HepG2 (cell line): ENCODE results near the gene CLIP2. TPM values are rescaled to one million over a fixed set of nuclear protein-coding genes. Genes with fewer than 3 reads are reported as not detected.

Source experiments
- BRD4 ChIP-seq: sonication (generic); formaldehyde crosslinking; IDR thresholded peaks from 2 replicates; pipeline ENCODE4 v1.4.0; 2020; ENCODE audit warnings: missing genetic modification reagents
- CREB3 ChIP-seq: sonication (generic); formaldehyde crosslinking; IDR thresholded peaks from 2 replicates; pipeline ENCODE4 v1.5.0; 2020; ENCODE audit warnings: missing genetic modification reagents
- MAF1 ChIP-seq: sonication (generic); formaldehyde crosslinking; IDR thresholded peaks from 2 replicates; pipeline ENCODE4 v1.5.0; 2020; ENCODE audit warnings: missing genetic modification reagents, borderline replicate concordance
- NR2F1 ChIP-seq, 2 experiments: fragments of 450-650 bp in 1 of 2; formaldehyde crosslinking in 1 of 2; IDR thresholded peaks; 2 replicates each; pipeline versions ENCODE4 v1.5.0 to v1.6.1; 2016 to 2020; ENCODE audit warnings: mild to moderate bottlenecking in 1 of 2, missing compliant biosample characterization in 1 of 2, missing genetic modification reagents in 1 of 2, moderate library complexity in 1 of 2
- PRDM4 ChIP-seq: sonication (generic); formaldehyde crosslinking; IDR thresholded peaks from 2 replicates; pipeline ENCODE4 v1.9.0; 2021; ENCODE audit warnings: missing genetic modification reagents, borderline replicate concordance
- REST ChIP-seq, 2 experiments: IDR thresholded peaks; 2 replicates each; pipeline ENCODE4 v1.6.1; 2011 to 2012; ENCODE audit warnings: low read length in 2 of 2, borderline replicate concordance in 1 of 2, low read depth in 1 of 2, mild to moderate bottlenecking in 1 of 2, moderate library complexity in 1 of 2
- RNF2 ChIP-seq: fragments of 450-650 bp; conservative IDR thresholded peaks from 2 replicates; pipeline ENCODE4 v1.6.1; 2016; ENCODE audit warnings: low read depth
- SALL2 ChIP-seq: sonication (generic); formaldehyde crosslinking; IDR thresholded peaks from 2 replicates; pipeline ENCODE4 v1.8.1; 2023; ENCODE audit warnings: mild to moderate bottlenecking, missing genetic modification reagents, inconsistent platforms
- ZNF30 ChIP-seq: sonication (generic); formaldehyde crosslinking; IDR thresholded peaks from 2 replicates; pipeline ENCODE4 v1.5.0; 2020; ENCODE audit warnings: mild to moderate bottlenecking, missing genetic modification reagents
- ZNF691 ChIP-seq: sonication (generic); formaldehyde crosslinking; IDR thresholded peaks from 2 replicates; pipeline ENCODE4 v1.4.0; 2020; ENCODE audit warnings: missing genetic modification reagents, low read depth, mild to moderate bottlenecking, borderline replicate concordance
- ZNF839 ChIP-seq: sonication (generic); formaldehyde crosslinking; IDR thresholded peaks from 2 replicates; pipeline ENCODE4 v1.4.0; 2020; ENCODE audit warnings: missing genetic modification reagents, mild to moderate bottlenecking, borderline replicate concordance
- polyA plus RNA-seq, 8 experiments: library from polyadenylated mRNA; depleted of rRNA in 3 of 8; stranded (reverse) in 7 of 8; unstranded in 1 of 8; fragments of >200 nt; fragmentation: Illumina TruSeq in 4 of 8; extraction: Trizol in 4 of 8; gene quantifications; 2 replicates each; pipeline versions ENCODE4 v1.2.1 to v1.2.3, GENCODE V29; 2011 to 2016; ENCODE audit warnings: low read depth in 4 of 8, missing spikeins in 1 of 8, mixed read lengths in 1 of 8; ENCODE audit not compliant: insufficient read depth in 1 of 8
- total RNA-seq, 5 experiments: library from RNA; depleted of rRNA; stranded (reverse); fragments of >200 nt; fragmentation: Illumina TruSeq; extraction: Trizol; gene quantifications; 2 replicates each; pipeline ENCODE4 v1.2.3, GENCODE V29; 2016; ENCODE audit warnings: low read depth in 1 of 5
- TF ChIP-seq, protein P1 (sequence below): sonication (generic); formaldehyde crosslinking; IDR thresholded peaks from 2 replicates; pipeline ENCODE4 v1.8.0; 2022; ENCODE audit warnings: missing genetic modification reagents, mild to moderate bottlenecking, moderate library complexity, borderline replicate concordance
- TF ChIP-seq, protein P2 (sequence below): sonication (generic); formaldehyde crosslinking; IDR thresholded peaks from 2 replicates; pipeline ENCODE4 v1.8.1; 2023; ENCODE audit warnings: missing genetic modification reagents, mild to moderate bottlenecking, borderline replicate concordance
- TF ChIP-seq, protein P3 (sequence below): sonication (generic); formaldehyde crosslinking; IDR thresholded peaks from 2 replicates; pipeline ENCODE4 v1.5.0; 2020; ENCODE audit warnings: mild to moderate bottlenecking, low read depth, missing genetic modification reagents, borderline replicate concordance

CLIP2 gene
- total and polyA plus RNA-seq, 2 of the 13 experiments (the other 11 are each of a cell fraction or from before 2014, with no cell fraction given) = 6.5 to 17.4 TPM

DNA sequence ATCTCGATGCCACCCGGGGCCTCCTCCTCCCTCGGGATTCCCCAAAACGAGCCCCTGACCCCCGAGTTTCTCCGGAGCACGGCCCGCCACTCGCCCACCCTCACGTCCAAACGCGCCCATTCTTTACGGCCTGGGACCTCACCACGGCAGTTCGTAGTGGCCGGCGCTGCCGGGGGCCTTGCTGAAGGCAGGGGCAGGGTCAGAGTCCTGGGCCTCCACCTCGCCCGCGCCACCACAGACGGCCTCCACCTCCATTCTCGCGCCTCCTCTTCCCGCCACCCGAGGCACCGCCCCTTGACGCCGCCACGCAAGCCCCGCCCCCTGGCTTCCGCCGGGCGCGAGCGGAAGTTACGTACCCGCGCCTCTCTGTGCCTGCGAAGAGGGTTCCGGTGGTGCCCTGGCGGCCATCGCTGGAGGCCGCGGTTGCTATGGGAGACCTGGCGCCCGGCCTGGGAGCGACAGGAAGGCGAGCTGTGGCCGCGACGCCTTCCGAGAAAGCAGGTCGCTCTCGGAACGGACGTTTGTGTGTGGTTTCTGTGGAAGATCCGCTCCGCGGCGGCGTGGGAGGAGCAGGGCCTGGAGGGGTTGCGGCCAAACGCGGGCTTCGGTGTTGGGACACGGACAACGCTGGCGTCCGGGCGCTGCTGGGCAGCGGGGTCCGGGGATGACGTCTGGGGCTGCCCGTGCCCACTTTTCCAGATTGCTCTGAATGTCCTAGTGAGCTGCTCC is 34.9 kb upstream of the CLIP2 start, which contains the start of gene RFC2 (continued):
- TF ChIP-seq REST (IDR thresholded peaks at IDR 0.05; ENCODE audit: borderline replicate concordance in 1 of 2, low read depth in 1 of 2, low read length in 2 of 2) (no peak), CREB3 (CRISPR knock-in tag) (no peak), ZNF839 (no peak), NR2F1 (CRISPR knock-in tag; IDR thresholded peaks at IDR 0.05) (peak in 1 of 2 experiments; percentile 21; a peak in 1 of 4 replicates), MAF1 (CRISPR knock-in tag) (peak; percentile 73; the same call in 1 of the 2 replicates), RNF2 (no peak; the same call in 1 of the 2 replicates), PRDM4 (no peak), ZNF30 (0 out of 2 replicates have a peak, but pooled peaks have one; percentile 43), ZNF691 (CRISPR knock-in tag) (no peak; the same call in 1 of the 2 replicates), SALL2 (CRISPR knock-in tag) (peak; percentile 62; the same call in 1 of the 2 replicates), BRD4 (0 out of 2 replicates have a peak, but pooled peaks have one; percentile 35)
- TF ChIP-seq, protein P1, sequence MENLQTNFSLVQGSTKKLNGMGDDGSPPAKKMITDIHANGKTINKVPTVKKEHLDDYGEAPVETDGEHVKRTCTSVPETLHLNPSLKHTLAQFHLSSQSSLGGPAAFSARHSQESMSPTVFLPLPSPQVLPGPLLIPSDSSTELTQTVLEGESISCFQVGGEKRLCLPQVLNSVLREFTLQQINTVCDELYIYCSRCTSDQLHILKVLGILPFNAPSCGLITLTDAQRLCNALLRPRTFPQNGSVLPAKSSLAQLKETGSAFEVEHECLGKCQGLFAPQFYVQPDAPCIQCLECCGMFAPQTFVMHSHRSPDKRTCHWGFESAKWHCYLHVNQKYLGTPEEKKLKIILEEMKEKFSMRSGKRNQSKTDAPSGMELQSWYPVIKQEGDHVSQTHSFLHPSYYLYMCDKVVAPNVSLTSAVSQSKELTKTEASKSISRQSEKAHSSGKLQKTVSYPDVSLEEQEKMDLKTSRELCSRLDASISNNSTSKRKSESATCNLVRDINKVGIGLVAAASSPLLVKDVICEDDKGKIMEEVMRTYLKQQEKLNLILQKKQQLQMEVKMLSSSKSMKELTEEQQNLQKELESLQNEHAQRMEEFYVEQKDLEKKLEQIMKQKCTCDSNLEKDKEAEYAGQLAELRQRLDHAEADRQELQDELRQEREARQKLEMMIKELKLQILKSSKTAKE (CRISPR knock-in tag) = no peak
- TF ChIP-seq, protein P2, sequence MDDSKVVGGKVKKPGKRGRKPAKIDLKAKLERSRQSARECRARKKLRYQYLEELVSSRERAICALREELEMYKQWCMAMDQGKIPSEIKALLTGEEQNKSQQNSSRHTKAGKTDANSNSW (CRISPR knock-in tag) = no peak
- TF ChIP-seq, protein P3, sequence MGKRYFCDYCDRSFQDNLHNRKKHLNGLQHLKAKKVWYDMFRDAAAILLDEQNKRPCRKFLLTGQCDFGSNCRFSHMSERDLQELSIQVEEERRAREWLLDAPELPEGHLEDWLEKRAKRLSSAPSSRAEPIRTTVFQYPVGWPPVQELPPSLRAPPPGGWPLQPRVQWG (CRISPR knock-in tag) = no peak
